ENCODE data around the gene GLYAT.
"Not testable (repeated sequence)": the region's sequence is repeated elsewhere in the genome, so short reads cannot be mapped to it uniquely, and the experiment has no call there.

The GLYAT gene

GRCh38 chr11:58677536-58677935 is 54.2 kb downstream of the GLYAT start:
- DNase-seq (ENCODE audit: low read depth, low spot score) = not testable (repeated sequence)

GRCh38 chr11:58676563-58677135 is 55.1 kb downstream of the GLYAT start:
- DNase-seq (ENCODE audit: low read depth, low spot score) = no peak

- peak; percentile 35 for DNase-seq (ENCODE audit: low read depth, low spot score)
Observed at GRCh38 chr11:58675334-58676155, 56.2 kb downstream of the GLYAT start.

- DNase-seq (ENCODE audit: low read depth, low spot score) = no peak
Observed at GRCh38 chr11:58674609-58675008, 57.1 kb downstream of the GLYAT start.

GRCh38 chr11:58671983-58672633 is 59.6 kb downstream of the GLYAT start:
- DNase-seq (ENCODE audit: low read depth, low spot score) = no peak

- DNase-seq (ENCODE audit: low read depth, low spot score) = no peak
Observed at GRCh38 chr11:58659910-58660570, 71.7 kb downstream of the GLYAT start.

- DNase-seq (ENCODE audit: low read depth, low spot score) = no peak
Observed at GRCh38 chr11:58659404-58659803, 72.3 kb downstream of the GLYAT start.
